K562 (cell line): ENCODE results near the gene HNMT. TPM values are rescaled to one million over a fixed set of nuclear protein-coding genes. Genes with fewer than 3 reads are reported as not detected.

Source experiments
- ATAC-seq: fragments of 200-7000 bp; cut with Tn5 transposase; 3 replicates; pipeline ENCODE4 v1.9.1; 2020; ENCODE audit warnings: moderate library complexity
- BruUV-seq: library from RNA; stranded (reverse); fragments of 400-500 nt; replicated peaks from 2 replicates; lab custom pipeline; 2021; lab: Mats Ljungman, UMichigan
- CTCF ChIA-PET: fragments of 300-600 bp; formaldehyde crosslinking; extraction: SDS; loops from one replicate; lab custom pipeline; 2021; ENCODE audit warnings: low intra/inter-chr PET ratio; lab: Yijun Ruan, JAX
- POLR2A ChIA-PET: fragments of 300-600, 350-650 bp; sonication (Branson Sonifier 250); formaldehyde crosslinking; extraction: SDS; loops from one replicate; lab custom pipeline; 2021; ENCODE audit warnings: antibody characterized with exemption, inconsistent platforms; lab: Yijun Ruan, JAX
- DNase-seq, 4 experiments: peaks; one replicate each; pipeline versions ENCODE4 v3.0.0 to v3.0.0-alpha.2; 2011 to 2018; ENCODE audit warnings: low spot score in 3 of 4, mixed read lengths in 3 of 4; ENCODE audit errors: extremely low read depth in 1 of 4
- FAIRE-seq: peaks from 2 replicates; lab custom pipeline; 2011; peaks lifted over from hg19 to GRCh38; lab: Jason Lieb, UNC
- H2AFZ ChIP-seq: 2 replicates; pipeline ENCODE4 v1.6.0; 2011; ENCODE audit warnings: low read depth, low read length, control low read depth, inconsistent platforms
- H3K27ac ChIP-seq: fragments of 200-600 bp; 3 replicates; pipeline ENCODE4 v1.8.0; 2011; ENCODE audit warnings: low read depth, mild to moderate bottlenecking, control low read depth, inconsistent platforms, low read length, moderate library complexity, mixed read lengths; ENCODE audit errors: extremely low read depth
- H3K27me3 ChIP-seq, 2 experiments: fragments of 300-600 bp in 1 of 2; 2 replicates in 1 of 2; 3 replicates in 1 of 2; pipeline versions ENCODE4 v1.6.0 to v1.8.0; 2011; ENCODE audit warnings: inconsistent platforms in 2 of 2, low read length in 2 of 2, mild to moderate bottlenecking in 1 of 2, mixed read lengths in 1 of 2, moderate library complexity in 1 of 2; ENCODE audit not compliant: control insufficient read depth in 2 of 2, insufficient read depth in 2 of 2
- H3K36me3 ChIP-seq: fragments of 300-600 bp; 3 replicates; pipeline ENCODE4 v1.8.0; 2011; ENCODE audit warnings: mild to moderate bottlenecking, low read length, inconsistent platforms; ENCODE audit not compliant: control insufficient read depth, insufficient read depth
- H3K4me1 ChIP-seq, 2 experiments: fragments of 200-600 bp in 1 of 2; replicated peaks in 1 of 2; 2 replicates in 1 of 2; 3 replicates in 1 of 2; pipeline versions ENCODE4 v1.5.1 to v1.8.0; 2011; ENCODE audit warnings: inconsistent platforms in 2 of 2, low read length in 2 of 2, mild to moderate bottlenecking in 1 of 2, mixed read lengths in 1 of 2, moderate library complexity in 1 of 2; ENCODE audit not compliant: control insufficient read depth in 2 of 2, insufficient read depth in 2 of 2
- H3K4me2 ChIP-seq: 2 replicates; pipeline ENCODE4 v1.6.1; 2011; ENCODE audit warnings: low read length, control low read depth, inconsistent platforms, mixed read lengths; ENCODE audit not compliant: insufficient read depth
- H3K4me3 ChIP-seq: fragments of 200-600 bp; sonication (generic), shearing (Covaris generic); 2 replicates; pipeline ENCODE4 v1.5.1; 2016; ENCODE audit warnings: control low read depth, inconsistent platforms
- H3K79me2 ChIP-seq: fragments of 200-600 bp; 3 replicates; pipeline ENCODE4 v1.8.0; 2011; ENCODE audit warnings: low read length, inconsistent platforms; ENCODE audit not compliant: control insufficient read depth, insufficient read depth
- H3K9ac ChIP-seq, 2 experiments: 2 replicates each; pipeline versions ENCODE4 v1.6.0 to v1.6.1; 2011; ENCODE audit warnings: low read depth in 2 of 2, low read length in 2 of 2, control low read depth in 1 of 2, inconsistent platforms in 1 of 2, mild to moderate bottlenecking in 1 of 2, mixed read lengths in 1 of 2; ENCODE audit not compliant: insufficient read depth in 1 of 2
- H3K9me1 ChIP-seq: one replicate; pipeline ENCODE4 v1.6.0; 2011; ENCODE audit warnings: inconsistent platforms, mild to moderate bottlenecking, low read length, moderate library complexity; ENCODE audit not compliant: control insufficient read depth, insufficient read depth
- H3K9me3 ChIP-seq: replicated peaks from 2 replicates; pipeline ENCODE4 v1.5.1; 2011; ENCODE audit warnings: low read depth, low read length, inconsistent platforms; ENCODE audit not compliant: control insufficient read depth, insufficient read depth
- H4K20me1 ChIP-seq: replicated peaks from 2 replicates; pipeline ENCODE4 v1.6.1; 2011; ENCODE audit warnings: low read length, inconsistent platforms, mixed read lengths; ENCODE audit not compliant: control insufficient read depth, insufficient read depth
- E2F8 ChIP-seq: fragments of 450-650 bp; IDR thresholded peaks from 2 replicates; pipeline ENCODE4 v1.7.1; 2018; ENCODE audit warnings: mild to moderate bottlenecking, low read depth; ENCODE audit not compliant: partially characterized antibody
- GTF2E2 ChIP-seq: fragments of 200-800 bp; sonication (Bioruptor generic); IDR thresholded peaks from 2 replicates; pipeline ENCODE4 v1.6.1; 2016; ENCODE audit warnings: missing genetic modification characterization, missing compliant biosample characterization
- HDGF ChIP-seq: fragments of 450-650 bp; IDR thresholded peaks from 2 replicates; pipeline ENCODE4 v1.6.1; 2016
- LARP7 ChIP-seq: fragments of 450-650 bp; IDR thresholded peaks from 2 replicates; pipeline ENCODE4 v1.6.1; 2016
- MAFG ChIP-seq: fragments of 450-650 bp; conservative IDR thresholded peaks from 2 replicates; pipeline ENCODE4 v1.6.1; 2016; ENCODE audit warnings: missing genetic modification characterization, missing compliant biosample characterization
- MAFK ChIP-seq: IDR thresholded peaks from 2 replicates; pipeline ENCODE4 v1.6.1; 2011; ENCODE audit warnings: low read length, improper control_type of control experiment
- PHF20 ChIP-seq: fragments of 450-650 bp; IDR thresholded peaks from 2 replicates; pipeline ENCODE4 v1.6.1; 2018; ENCODE audit not compliant: partially characterized antibody
- USF2 ChIP-seq: sonication (generic); formaldehyde crosslinking; IDR thresholded peaks from 2 replicates; pipeline ENCODE4 v1.5.0; 2020; ENCODE audit warnings: missing genetic modification reagents
- YBX1 ChIP-seq: fragments of 450-650 bp; IDR thresholded peaks from 2 replicates; pipeline ENCODE4 v1.7.1; 2016; ENCODE audit warnings: mild to moderate bottlenecking
- ZBTB17 ChIP-seq: fragments of 450-650 bp; formaldehyde crosslinking; IDR thresholded peaks from 2 replicates; pipeline ENCODE4 v1.4.0; 2020; ENCODE audit warnings: mild to moderate bottlenecking
- ZNF224 ChIP-seq: sonication (generic); formaldehyde crosslinking; IDR thresholded peaks from 2 replicates; pipeline ENCODE4 v1.8.0; 2022; ENCODE audit warnings: mild to moderate bottlenecking, missing genetic modification reagents
- ZNF24 ChIP-seq: fragments of 450-650 bp; IDR thresholded peaks from 2 replicates; pipeline ENCODE4 v1.6.1; 2016
- ZNF324 ChIP-seq: fragments of 250-450 bp; sonication (Bioruptor Pico); IDR thresholded peaks from 2 replicates; pipeline ENCODE4 v1.4.0; 2020; ENCODE audit warnings: mild to moderate bottlenecking
- ZNF79 ChIP-seq: fragments of 250-450 bp; sonication (Bioruptor Pico); IDR thresholded peaks from 2 replicates; pipeline ENCODE4 v1.4.0; 2020; ENCODE audit warnings: low read depth, mild to moderate bottlenecking, moderate library complexity
- WGBS: fragments of 100-300 bp; shearing (Covaris generic); methylation state at CpG from one replicate; pipeline ENCODE4 v1.1.6; 2016; ENCODE audit warnings: low coverage, mixed read lengths; ENCODE audit not compliant: insufficient coverage; ENCODE audit errors: missing lambda C conversion rate; 5-methylcytosine and 5-hydroxymethylcytosine counted together
- in situ Hi-C: fragments of 300-500 bp; cut with MboI; formaldehyde crosslinking; loops from 4 replicates; pipeline ENCODE4 v1.15.0; 2018; ENCODE audit warnings: inconsistent platforms, mixed read lengths
- intact Hi-C: fragments of 100-400 bp; cut with micrococcal nuclease; formaldehyde crosslinking; loops from 2 replicates; pipeline ENCODE4 v1.14.2; 2022
- polyA plus RNA-seq, 8 experiments: library from polyadenylated mRNA; depleted of rRNA in 4 of 8; stranded (reverse) in 5 of 8; unstranded in 3 of 8; fragments of >200 nt; fragmentation: Nextera tagmentation in 2 of 8; fragmentation: Illumina TruSeq in 1 of 8; extraction: Ambion mirVana in 2 of 8; extraction: Trizol in 1 of 8; gene quantifications; 2 replicates each; pipeline versions ENCODE4 v1.2.1 to v1.2.3, GENCODE V29; 2011 to 2014; ENCODE audit warnings: inconsistent platforms in 1 of 8, missing spikeins in 1 of 8
- total RNA-seq, 7 experiments: library from RNA; depleted of rRNA in 6 of 7; stranded (reverse); fragments of >200 nt in 6 of 7; fragmentation: Illumina TruSeq in 2 of 7; extraction: Trizol in 2 of 7; gene quantifications; 2 replicates each; pipeline versions ENCODE4 v1.2.1 to v1.2.3, GENCODE V29; 2011 to 2021; ENCODE audit warnings: low replicate concordance in 1 of 7
- TF ChIP-seq, protein P1 (sequence below): sonication (generic); formaldehyde crosslinking; IDR thresholded peaks from 2 replicates; pipeline ENCODE4 v1.8.1; 2023; ENCODE audit warnings: missing genetic modification reagents, mild to moderate bottlenecking, borderline replicate concordance
- TF ChIP-seq, protein P2 (sequence below): fragments of 250-450 bp; sonication (Bioruptor Pico); IDR thresholded peaks from 2 replicates; pipeline ENCODE4 v1.4.0; 2020; ENCODE audit warnings: borderline replicate concordance

Gene HNMT
- total and polyA plus RNA-seq, 9 of the 15 experiments (the other 6 are each of a cell fraction or from before 2014, with no cell fraction given): 3.1 to 10.9 (median 5.3) TPM

DNA sequence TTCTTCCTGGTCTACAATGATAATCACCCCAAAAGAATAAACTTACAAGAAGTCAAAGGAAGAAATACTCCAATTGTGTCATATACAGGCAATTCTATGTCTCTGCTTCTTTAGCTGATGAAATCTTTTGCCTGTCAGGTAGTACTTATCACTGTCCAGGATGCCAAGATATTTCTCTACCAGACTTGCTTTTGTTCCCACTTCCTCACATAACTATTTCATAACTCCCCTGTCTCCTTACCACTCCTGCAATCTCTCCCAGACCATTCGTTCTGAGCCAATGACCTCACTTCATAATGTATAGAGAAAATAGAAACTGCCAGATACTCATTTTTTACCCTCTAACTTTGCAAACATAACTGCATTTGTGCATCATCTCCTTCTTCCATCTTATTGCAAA, 39.1 kb downstream of the HNMT start:
- no peak for FAIRE-seq
- ChIA-PET CTCF (no interaction called here), POLR2A (no interaction called here)
- Histone ChIP-seq H3K9ac (no peak overlapping the region), H3K4me3 (no peak overlapping the region), H3K36me3 (no peaks in the 10 kb centered on the region), H3K79me2 (no peaks in the 10 kb centered on the region), H3K4me2 (no peak overlapping the region), H2AFZ (no peak overlapping the region), H3K4me1 (no peaks in the 10 kb centered on the region), H4K20me1 (no peaks in the 10 kb centered on the region), H3K27ac (no peak overlapping the region), H3K27me3 (no peaks in the 10 kb centered on the region), H3K9me1 (no peaks in the 10 kb centered on the region), H3K9me3 (no peaks in the 10 kb centered on the region)
- intact Hi-C loops: no loop called here
- in situ Hi-C loops: no loop called here
- DNase-seq: no peak
- no peak for ATAC-seq
- BruUV-seq: no TSS peak
- 0% methylated on average over 1 of the region's 1 CpG for WGBS
- TF ChIP-seq YBX1 (no peak), HDGF (no peak), ZNF324 (no peak), ZNF224 (CRISPR knock-in tag) (no peak), ZBTB17 (CRISPR knock-in tag) (no peak), MAFK (no peak), ZNF24 (no peak), E2F8 (no peak), LARP7 (no peak), USF2 (CRISPR knock-in tag) (no peak), ZNF79 (CRISPR knock-in tag) (no peak), MAFG (tag) (no peak), GTF2E2 (no peak), PHF20 (no peak)
- TF ChIP-seq, protein P1, sequence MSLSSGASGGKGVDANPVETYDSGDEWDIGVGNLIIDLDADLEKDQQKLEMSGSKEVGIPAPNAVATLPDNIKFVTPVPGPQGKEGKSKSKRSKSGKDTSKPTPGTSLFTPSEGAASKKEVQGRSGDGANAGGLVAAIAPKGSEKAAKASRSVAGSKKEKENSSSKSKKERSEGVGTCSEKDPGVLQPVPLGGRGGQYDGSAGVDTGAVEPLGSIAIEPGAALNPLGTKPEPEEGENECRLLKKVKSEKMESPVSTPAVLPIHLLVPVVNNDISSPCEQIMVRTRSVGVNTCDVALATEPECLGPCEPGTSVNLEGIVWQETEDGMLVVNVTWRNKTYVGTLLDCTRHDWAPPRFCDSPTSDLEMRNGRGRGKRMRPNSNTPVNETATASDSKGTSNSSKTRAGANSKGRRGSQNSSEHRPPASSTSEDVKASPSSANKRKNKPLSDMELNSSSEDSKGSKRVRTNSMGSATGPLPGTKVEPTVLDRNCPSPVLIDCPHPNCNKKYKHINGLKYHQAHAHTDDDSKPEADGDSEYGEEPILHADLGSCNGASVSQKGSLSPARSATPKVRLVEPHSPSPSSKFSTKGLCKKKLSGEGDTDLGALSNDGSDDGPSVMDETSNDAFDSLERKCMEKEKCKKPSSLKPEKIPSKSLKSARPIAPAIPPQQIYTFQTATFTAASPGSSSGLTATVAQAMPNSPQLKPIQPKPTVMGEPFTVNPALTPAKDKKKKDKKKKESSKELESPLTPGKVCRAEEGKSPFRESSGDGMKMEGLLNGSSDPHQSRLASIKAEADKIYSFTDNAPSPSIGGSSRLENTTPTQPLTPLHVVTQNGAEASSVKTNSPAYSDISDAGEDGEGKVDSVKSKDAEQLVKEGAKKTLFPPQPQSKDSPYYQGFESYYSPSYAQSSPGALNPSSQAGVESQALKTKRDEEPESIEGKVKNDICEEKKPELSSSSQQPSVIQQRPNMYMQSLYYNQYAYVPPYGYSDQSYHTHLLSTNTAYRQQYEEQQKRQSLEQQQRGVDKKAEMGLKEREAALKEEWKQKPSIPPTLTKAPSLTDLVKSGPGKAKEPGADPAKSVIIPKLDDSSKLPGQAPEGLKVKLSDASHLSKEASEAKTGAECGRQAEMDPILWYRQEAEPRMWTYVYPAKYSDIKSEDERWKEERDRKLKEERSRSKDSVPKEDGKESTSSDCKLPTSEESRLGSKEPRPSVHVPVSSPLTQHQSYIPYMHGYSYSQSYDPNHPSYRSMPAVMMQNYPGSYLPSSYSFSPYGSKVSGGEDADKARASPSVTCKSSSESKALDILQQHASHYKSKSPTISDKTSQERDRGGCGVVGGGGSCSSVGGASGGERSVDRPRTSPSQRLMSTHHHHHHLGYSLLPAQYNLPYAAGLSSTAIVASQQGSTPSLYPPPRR: no peak
- TF ChIP-seq, protein P2, sequence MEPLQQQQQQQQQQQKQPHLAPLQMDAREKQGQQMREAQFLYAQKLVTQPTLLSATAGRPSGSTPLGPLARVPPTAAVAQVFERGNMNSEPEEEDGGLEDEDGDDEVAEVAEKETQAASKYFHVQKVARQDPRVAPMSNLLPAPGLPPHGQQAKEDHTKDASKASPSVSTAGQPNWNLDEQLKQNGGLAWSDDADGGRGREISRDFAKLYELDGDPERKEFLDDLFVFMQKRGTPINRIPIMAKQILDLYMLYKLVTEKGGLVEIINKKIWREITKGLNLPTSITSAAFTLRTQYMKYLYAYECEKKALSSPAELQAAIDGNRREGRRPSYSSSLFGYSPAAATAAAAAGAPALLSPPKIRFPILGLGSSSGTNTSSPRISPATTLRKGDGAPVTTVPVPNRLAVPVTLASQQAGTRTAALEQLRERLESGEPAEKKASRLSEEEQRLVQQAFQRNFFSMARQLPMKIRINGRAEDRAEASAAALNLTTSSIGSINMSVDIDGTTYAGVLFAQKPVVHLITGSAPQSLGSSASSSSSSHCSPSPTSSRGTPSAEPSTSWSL (CRISPR knock-in tag): no peak
